A549 (cell line): ENCODE measurements around the gene AFG1L. TPM values are rescaled to one million over a fixed set of nuclear protein-coding genes. Genes with fewer than 3 reads are reported as not detected.

Source experiments
- ATAC-seq, 2 experiments: fragments of 200-7000 bp in 1 of 2; fragments of >200 bp in 1 of 2; cut with Nextera tagmentation in 1 of 2; cut with Tn5 transposase in 1 of 2; 3 replicates each; pipeline versions ENCODE4 v1.8.0 to v1.9.1; 2018 to 2020; ENCODE audit warnings: mild to moderate bottlenecking in 1 of 2, moderate library complexity in 1 of 2
- CTCF ChIA-PET: fragments of 300-600 bp; sonication (Branson Sonifier 250); formaldehyde crosslinking; extraction: SDS; loops from one replicate; lab custom pipeline; 2021; ENCODE audit warnings: antibody characterized with exemption, inconsistent platforms; lab: Yijun Ruan, JAX
- POLR2A ChIA-PET: fragments of 350-600 bp; formaldehyde crosslinking; extraction: SDS; loops from one replicate; lab custom pipeline; 2021; ENCODE audit warnings: antibody characterized with exemption, inconsistent platforms; lab: Yijun Ruan, JAX
- DNase-seq, 2 experiments: peaks; one replicate each; pipeline versions ENCODE4 v3.0.0 to v3.0.0-alpha.2; 2011 to 2016; ENCODE audit warnings: low read depth in 1 of 2, low spot score in 1 of 2
- FAIRE-seq: peaks from 2 replicates; lab custom pipeline; 2011; peaks lifted over from hg19 to GRCh38; lab: Jason Lieb, UNC
- H3K27ac ChIP-seq, 2 experiments: fragments of >200 bp; sonication (Bioruptor Twin); formaldehyde crosslinking; 3 replicates each; pipeline ENCODE4 v1.5.1; 2016 to 2017
- H3K4me1 ChIP-seq: fragments of >200 bp; sonication (Bioruptor Twin); formaldehyde crosslinking; 3 replicates; pipeline ENCODE4 v1.6.1; 2016
- H3K4me2 ChIP-seq: fragments of >200 bp; sonication (Bioruptor Twin); formaldehyde crosslinking; 3 replicates; pipeline ENCODE4 v1.6.1; 2016
- H3K4me3 ChIP-seq: fragments of >200 bp; sonication (Bioruptor Twin); formaldehyde crosslinking; 3 replicates; pipeline ENCODE4 v1.5.1; 2016
- H3K9me3 ChIP-seq: fragments of >200 bp; sonication (Bioruptor Twin); formaldehyde crosslinking; 3 replicates; pipeline ENCODE4 v1.6.1; 2016
- BCL3 ChIP-seq: fragments of >200 bp; sonication (Bioruptor Twin); formaldehyde crosslinking; IDR thresholded peaks from 3 replicates; pipeline ENCODE4 v1.6.1; 2016
- CEBPB ChIP-seq, 2 experiments: fragments of >200 bp in 1 of 2; sonication (Bioruptor Twin) in 1 of 2; formaldehyde crosslinking in 1 of 2; IDR thresholded peaks; 2 replicates each; pipeline ENCODE4 v1.6.1; 2012 to 2016
- CTCF ChIP-seq: fragments of >200 bp; sonication (Bioruptor Twin); formaldehyde crosslinking; IDR thresholded peaks from 3 replicates; pipeline ENCODE4 v1.5.1; 2016
- EHF ChIP-seq: fragments of 250-450 bp; sonication (Bioruptor Pico); IDR thresholded peaks from 2 replicates; pipeline ENCODE4 v1.5.0; 2020; ENCODE audit warnings: mild to moderate bottlenecking
- ELK1 ChIP-seq: fragments of 150-350 bp; IDR thresholded peaks from 2 replicates; pipeline ENCODE4 v1.6.1; 2014; ENCODE audit warnings: low read depth, mild to moderate bottlenecking, low read length
- ESRRA ChIP-seq: fragments of 150-350 bp; IDR thresholded peaks from 2 replicates; pipeline ENCODE4 v1.6.1; 2014; ENCODE audit warnings: mild to moderate bottlenecking, low read length, borderline replicate concordance
- FOXS1 ChIP-seq: fragments of 250-450 bp; sonication (Bioruptor Pico); IDR thresholded peaks from 2 replicates; pipeline ENCODE4 v1.5.0; 2020; ENCODE audit warnings: mild to moderate bottlenecking, moderate library complexity
- GATA3 ChIP-seq: IDR thresholded peaks from 2 replicates; pipeline ENCODE4 v1.6.1; 2012; ENCODE audit warnings: borderline replicate concordance
- HES2 ChIP-seq: fragments of >200 bp; sonication (Bioruptor Twin); formaldehyde crosslinking; IDR thresholded peaks from 2 replicates; pipeline ENCODE4 v1.6.1; 2016
- HEYL ChIP-seq: fragments of 250-450 bp; sonication (Bioruptor Pico); IDR thresholded peaks from 2 replicates; pipeline ENCODE4 v1.8.0; 2021; ENCODE audit warnings: mild to moderate bottlenecking, moderate library complexity
- HMGXB4 ChIP-seq: fragments of 250-450 bp; sonication (Bioruptor Pico); IDR thresholded peaks from 2 replicates; pipeline ENCODE4 v1.5.0; 2021; ENCODE audit warnings: mild to moderate bottlenecking, moderate library complexity, borderline replicate concordance
- HOXB13 ChIP-seq: fragments of 250-450 bp; sonication (Bioruptor Pico); IDR thresholded peaks from 2 replicates; pipeline ENCODE4 v1.5.0; 2020; ENCODE audit warnings: low read depth, mild to moderate bottlenecking, moderate library complexity
- JUN ChIP-seq, 2 experiments: fragments of >200 bp; sonication (Bioruptor Twin); formaldehyde crosslinking; IDR thresholded peaks; 2 replicates in 1 of 2; 3 replicates in 1 of 2; pipeline ENCODE4 v1.6.1; 2016 to 2017
- KDM1A ChIP-seq: fragments of 200-600 bp; sonication (generic); IDR thresholded peaks from 2 replicates; pipeline ENCODE4 v1.6.1; 2016; ENCODE audit warnings: low read depth, mild to moderate bottlenecking
- MAX ChIP-seq: IDR thresholded peaks from 2 replicates; pipeline ENCODE4 v1.6.1; 2012
- RARB ChIP-seq: fragments of 250-450 bp; sonication (Bioruptor Pico); IDR thresholded peaks from 2 replicates; pipeline ENCODE4 v1.8.0; 2021; ENCODE audit warnings: mild to moderate bottlenecking, moderate library complexity
- REST ChIP-seq: fragments of 200-600 bp; sonication (generic); IDR thresholded peaks from 2 replicates; pipeline ENCODE4 v1.6.1; 2016; ENCODE audit warnings: antibody characterized with exemption, mild to moderate bottlenecking, moderate library complexity
- RNF2 ChIP-seq: fragments of 200-600 bp; sonication (generic); IDR thresholded peaks from 2 replicates; pipeline ENCODE4 v1.6.1; 2016; ENCODE audit warnings: low read depth, mild to moderate bottlenecking, antibody characterized with exemption, moderate library complexity, borderline replicate concordance
- SREBF2 ChIP-seq: fragments of 450-650 bp; IDR thresholded peaks from 2 replicates; pipeline ENCODE4 v1.6.1; 2014; ENCODE audit warnings: mild to moderate bottlenecking, moderate library complexity
- TP53 ChIP-seq: fragments of 250-450 bp; sonication (Bioruptor Pico); IDR thresholded peaks from 2 replicates; pipeline ENCODE4 v1.5.0; 2021; ENCODE audit warnings: mild to moderate bottlenecking, moderate library complexity
- USF2 ChIP-seq: fragments of 450-650 bp; IDR thresholded peaks from 2 replicates; pipeline ENCODE4 v1.6.1; 2014; ENCODE audit warnings: antibody characterized with exemption
- ZNF302 ChIP-seq: fragments of 250-450 bp; sonication (Bioruptor Pico); IDR thresholded peaks from 2 replicates; pipeline ENCODE4 v1.9.0; 2021; ENCODE audit warnings: inconsistent platforms, mild to moderate bottlenecking, moderate library complexity
- WGBS: methylation state at CpG from one replicate; pipeline ENCODE4 v1.1.6; 2017; ENCODE audit errors: missing lambda C conversion rate; 5-methylcytosine and 5-hydroxymethylcytosine counted together
- polyA plus RNA-seq, 4 experiments: library from polyadenylated mRNA; depleted of rRNA in 3 of 4; stranded (reverse); fragments of >200 nt; fragmentation: RNase III in 1 of 4; extraction: RNeasy Plus Mini Kit Qiagen cat#74134 plus additional on column Dnase treatment in 1 of 4; gene quantifications; 2 replicates in 3 of 4; 3 replicates in 1 of 4; pipeline ENCODE4 v1.2.3, GENCODE V29; 2011 to 2017

AFG1L gene
- polyA plus RNA-seq, 2 of the 4 experiments (the other 2 are of a cell fraction), result 1.3 to 2.3 TPM

GRCh38 chr6:108363113-108363512 lies 68.3 kb downstream of the AFG1L start:
- 74% methylated on average over 3 of the region's 3 CpGs for WGBS
- FAIRE-seq (no peak), DNase-seq (no peak), ATAC-seq (no peak)
- no peaks in the 10 kb centered on the region for H3K9me3 ChIP-seq
- H3K27ac ChIP-seq, result no peak overlapping the region
- H3K4me1 ChIP-seq, result no peaks in the 10 kb centered on the region
- POLR2A ChIA-PET, result no interaction called here
- H3K4me2 ChIP-seq, result no peak overlapping the region
- CTCF ChIA-PET, result no interaction called here
- no peak for TF ChIP-seq CEBPB (IDR thresholded peaks at IDR 0.05)
- TF ChIP-seq HES2, result no peak
- no peak for TF ChIP-seq KDM1A
- TF ChIP-seq HOXB13 (CRISPR knock-in tag), result no peak
- TF ChIP-seq HEYL (CRISPR knock-in tag), result no peak
- no peak for TF ChIP-seq TP53 (CRISPR knock-in tag)
- no peak overlapping the region for H3K4me3 ChIP-seq

- no peak for DNase-seq
- TF ChIP-seq ELK1 (no peak), HMGXB4 (CRISPR knock-in tag) (no peak), SREBF2 (no peak), RNF2 (no peak), BCL3 (no peak), EHF (no peak), MAX (no peak), USF2 (no peak)
- no peak for FAIRE-seq
- CTCF ChIA-PET, result no interaction called here
- POLR2A ChIA-PET, result no interaction called here
- Histone ChIP-seq H3K27ac (no peak overlapping the region), H3K4me1 (no peaks in the 10 kb centered on the region), H3K4me2 (no peak overlapping the region), H3K4me3 (no peak overlapping the region), H3K9me3 (no peaks in the 10 kb centered on the region)
- no peak for ATAC-seq
- WGBS, result 90% methylated on average over 6 of the region's 6 CpGs
Measured at GRCh38 chr6:108363889-108364313, 69.0 kb downstream of the AFG1L start.

GRCh38 chr6:108364470-108364869 lies 69.6 kb downstream of the AFG1L start:
- POLR2A ChIA-PET, result no interaction called here
- 60% methylated on average over 3 of the region's 3 CpGs for WGBS
- TF ChIP-seq JUN (IDR thresholded peaks at IDR 0.05) (no peak), ZNF302 (CRISPR knock-in tag) (no peak), REST (no peak), ESRRA (no peak), RARB (no peak), KDM1A (no peak), FOXS1 (CRISPR knock-in tag) (no peak), GATA3 (no peak), MAX (no peak), RNF2 (no peak), CTCF (no peak)

More at GRCh38 chr6:108364470-108364869, 69.6 kb downstream of the AFG1L start:
- H3K9me3 ChIP-seq, result no peaks in the 10 kb centered on the region
- no peak overlapping the region for H3K4me3 ChIP-seq
- H3K4me1 ChIP-seq, result no peaks in the 10 kb centered on the region
- ATAC-seq, result no peak
- no peak overlapping the region for H3K4me2 ChIP-seq
- H3K27ac ChIP-seq, result no peak overlapping the region
- no peak for FAIRE-seq
- CTCF ChIA-PET, result interaction anchor here (0.7 kb wide), 1 partner anchor 267 kb away, joined by 3 read pairs; no protein-coding TSS in a partner anchor
- DNase-seq, result no peak
